Panc1 (cell line): Measurements from ENCODE around the gene CNTN4. TPM values are rescaled to one million over a fixed set of nuclear protein-coding genes. Genes with fewer than 3 reads are reported as not detected.

ENCODE experiments used
- ATAC-seq: fragments of 200-7000 bp; cut with Tn5 transposase; 2 replicates; pipeline ENCODE4 v1.9.1; 2020; ENCODE audit warnings: mild to moderate bottlenecking, moderate library complexity
- BruUV-seq: library from RNA; stranded (reverse); fragments of 400-500 nt; replicated peaks from 2 replicates; lab custom pipeline; 2021; lab: Mats Ljungman, UMichigan
- CTCF ChIA-PET: fragments of 300-600 bp; sonication (Branson Sonifier 250); formaldehyde crosslinking; loops from one replicate; lab custom pipeline; 2022; ENCODE audit warnings: antibody characterized with exemption; lab: Charles Lee
- POLR2A ChIA-PET: fragments of 300-600 bp; sonication (Branson Sonifier 250); formaldehyde crosslinking; loops from one replicate; lab custom pipeline; 2022; ENCODE audit warnings: antibody characterized with exemption; lab: Charles Lee
- DNase-seq: peaks from one replicate; pipeline ENCODE4 v3.0.0-alpha.2; 2010; ENCODE audit warnings: low read depth, low spot score
- H3K27ac ChIP-seq: 2 replicates; pipeline ENCODE4 v1.5.1; 2011; ENCODE audit warnings: mild to moderate bottlenecking, low read length, inconsistent platforms
- H3K27me3 ChIP-seq: fragments of 200-500 bp; sonication (Bioruptor generic); 2 replicates; pipeline ENCODE4 v1.6.0; 2014; ENCODE audit warnings: low read length, inconsistent platforms; ENCODE audit not compliant: control insufficient read depth, insufficient read depth
- H3K36me3 ChIP-seq: fragments of 200-500 bp; sonication (Bioruptor generic); 2 replicates; pipeline ENCODE4 v1.5.1; 2014; ENCODE audit warnings: inconsistent platforms, mild to moderate bottlenecking, low read length, moderate library complexity; ENCODE audit not compliant: control insufficient read depth, insufficient read depth
- H3K4me1 ChIP-seq: 2 replicates; pipeline ENCODE4 v1.5.1; 2011; ENCODE audit warnings: inconsistent platforms, mild to moderate bottlenecking, low read length, moderate library complexity; ENCODE audit not compliant: control insufficient read depth, insufficient read depth
- H3K4me3 ChIP-seq, 2 experiments: 2 replicates each; pipeline ENCODE4 v1.5.1; 2011 to 2012; ENCODE audit warnings: low read depth in 2 of 2, low read length in 2 of 2, mild to moderate bottlenecking in 2 of 2, inconsistent platforms in 1 of 2, moderate library complexity in 1 of 2
- H3K9me3 ChIP-seq: fragments of 200-500 bp; sonication (Bioruptor generic); 2 replicates; pipeline ENCODE4 v1.5.1; 2014; ENCODE audit warnings: low read depth, mild to moderate bottlenecking, inconsistent platforms, low read length, moderate library complexity; ENCODE audit not compliant: control insufficient read depth, insufficient read depth
- CTCF ChIP-seq: fragments of 450-650 bp; IDR thresholded peaks from 2 replicates; pipeline ENCODE4 v1.5.1; 2017; ENCODE audit warnings: mild to moderate bottlenecking
- POLR2AphosphoS5 ChIP-seq: IDR thresholded peaks from 2 replicates; pipeline ENCODE4 v1.6.1; 2012; ENCODE audit warnings: mild to moderate bottlenecking, low read depth, low read length, moderate library complexity
- REST ChIP-seq, 2 experiments: IDR thresholded peaks; 2 replicates each; pipeline ENCODE4 v1.6.1; 2011 to 2012; ENCODE audit warnings: low read depth in 2 of 2, control low read depth in 1 of 2, low read length in 1 of 2, mild to moderate bottlenecking in 1 of 2, moderate library complexity in 1 of 2; ENCODE audit not compliant: insufficient read depth in 1 of 2
- SIN3A ChIP-seq: IDR thresholded peaks from 2 replicates; pipeline ENCODE4 v1.6.1; 2012; ENCODE audit warnings: low read depth, mild to moderate bottlenecking, low read length, moderate library complexity, borderline replicate concordance; ENCODE audit not compliant: insufficient read depth
- TCF7L2 ChIP-seq: IDR thresholded peaks from 2 replicates; pipeline ENCODE4 v1.6.1; 2011; ENCODE audit warnings: mild to moderate bottlenecking, low read depth, low read length, inconsistent platforms
- in situ Hi-C: cut with HindIII; loops from 2 replicates; pipeline ENCODE4 v1.10.0; 2016; ENCODE audit warnings: low sequenced_read_pairs, low pct_unique_long_range_greater_than_20kb
- intact Hi-C: fragments of 100-400 bp; cut with micrococcal nuclease; formaldehyde crosslinking; loops from one replicate; pipeline ENCODE4 v1.10.0; 2022; ENCODE audit not compliant: unreplicated experiment
- total RNA-seq: library from RNA; stranded (reverse); gene quantifications from one replicate; pipeline ENCODE4 v1.2.1, GENCODE V29; 2021; ENCODE audit not compliant: unreplicated experiment

CNTN4 gene
- total RNA-seq, 1 experiment from 2014 or later, result not detected

DNA sequence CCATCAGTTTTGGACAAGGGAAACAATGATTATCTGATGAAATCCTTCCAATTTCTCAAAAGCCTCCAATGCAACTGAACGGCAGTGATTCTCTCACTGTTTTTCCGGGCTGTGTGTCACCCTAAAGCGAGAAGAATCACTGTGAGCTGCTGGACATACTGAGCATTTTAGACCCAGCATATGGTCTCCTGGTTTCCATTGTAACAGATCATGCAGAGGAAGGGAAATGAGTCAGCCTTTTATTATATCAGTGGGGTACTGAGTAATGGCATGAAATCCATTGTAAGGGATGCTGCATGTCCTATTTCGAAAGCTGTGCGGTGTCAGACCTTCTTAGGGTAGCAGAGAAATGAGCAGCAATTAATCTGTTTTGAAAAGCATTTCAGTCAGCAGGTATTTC, 724.4 kb downstream of the CNTN4 start:
- BruUV-seq, result no TSS peak

GRCh38 chr3:2823437-2824211, 725.0 kb downstream of the CNTN4 start:
- Histone ChIP-seq H3K27me3 (no peaks in the 10 kb centered on the region), H3K9me3 (no peaks in the 10 kb centered on the region), H3K4me1 (no peaks in the 10 kb centered on the region), H3K4me3 (no peak overlapping the region), H3K36me3 (no peaks in the 10 kb centered on the region), H3K27ac (no peak overlapping the region)
- no peak for DNase-seq
- POLR2A ChIA-PET, result no interaction called here
- in situ Hi-C loops (no loop called here), intact Hi-C loops (no loop called here)
- ATAC-seq, result no peak
- TF ChIP-seq REST (IDR thresholded peaks at IDR 0.05; ENCODE audit: insufficient read depth in 1 of 2, low read depth in 2 of 2, low read length in 1 of 2), result no peak
- TF ChIP-seq CTCF, result no peak
- TF ChIP-seq TCF7L2, result no peak
- TF ChIP-seq SIN3A, result no peak
- no peak for TF ChIP-seq POLR2AphosphoS5
- CTCF ChIA-PET, result no interaction called here
- no TSS peak for BruUV-seq

More for the DNA sequence above, 724.4 kb downstream of the CNTN4 start:
- H3K9me3 ChIP-seq, result no peaks in the 10 kb centered on the region
- POLR2A ChIA-PET, result no interaction called here
- intact Hi-C loops (no loop called here), in situ Hi-C loops (no loop called here)
- H3K27ac ChIP-seq, result no peak overlapping the region
- ATAC-seq (no peak), DNase-seq (no peak)
- CTCF ChIA-PET, result no interaction called here
- no peak for TF ChIP-seq REST (IDR thresholded peaks at IDR 0.05; ENCODE audit: insufficient read depth in 1 of 2, low read depth in 2 of 2, low read length in 1 of 2)
- TF ChIP-seq TCF7L2, result no peak
- no peak for TF ChIP-seq SIN3A
- no peak for TF ChIP-seq CTCF
- TF ChIP-seq POLR2AphosphoS5, result no peak
- H3K4me3 ChIP-seq, result no peak overlapping the region
- no peaks in the 10 kb centered on the region for H3K27me3 ChIP-seq
- no peaks in the 10 kb centered on the region for H3K4me1 ChIP-seq
- no peaks in the 10 kb centered on the region for H3K36me3 ChIP-seq
